K562 (cell line): Measurements from ENCODE around the gene ELF3. TPM values are rescaled to one million over a fixed set of nuclear protein-coding genes. Genes with fewer than 3 reads are reported as not detected.

Experiments used
- ARNT ChIP-seq, 2 experiments: fragments of 450-650 bp; IDR thresholded peaks; 2 replicates each; pipeline ENCODE4 v1.6.1; 2016; ENCODE audit warnings: mild to moderate bottlenecking in 1 of 2
- ATF1 ChIP-seq, 2 experiments: fragments of 450-650 bp in 1 of 2; IDR thresholded peaks; 2 replicates each; pipeline ENCODE4 v1.6.1; 2016; ENCODE audit warnings: missing compliant biosample characterization in 1 of 2, missing genetic modification characterization in 1 of 2
- BCLAF1 ChIP-seq, 2 experiments: fragments of 450-650 bp in 1 of 2; IDR thresholded peaks; 2 replicates each; pipeline ENCODE4 v1.6.1; 2011 to 2017; ENCODE audit warnings: low read depth in 2 of 2, antibody characterized with exemption in 1 of 2, borderline replicate concordance in 1 of 2, low read length in 1 of 2, mild to moderate bottlenecking in 1 of 2, mixed read lengths in 1 of 2; ENCODE audit not compliant: control insufficient read depth in 1 of 2
- MAFG ChIP-seq: fragments of 450-650 bp; conservative IDR thresholded peaks from 2 replicates; pipeline ENCODE4 v1.6.1; 2016; ENCODE audit warnings: missing genetic modification characterization, missing compliant biosample characterization
- MBD2 ChIP-seq: sonication (generic); IDR thresholded peaks from 2 replicates; pipeline ENCODE4 v1.6.1; 2016; ENCODE audit warnings: low read depth, borderline replicate concordance
- NFE2 ChIP-seq: IDR thresholded peaks from 2 replicates; pipeline ENCODE4 v1.6.1; 2014; ENCODE audit warnings: antibody characterized with exemption, low read depth
- RBM34 ChIP-seq: fragments of 200-400 bp; formaldehyde crosslinking; IDR thresholded peaks from 2 replicates; pipeline ENCODE4 v1.6.1; 2018; ENCODE audit warnings: low read length, borderline replicate concordance; ENCODE audit not compliant: insufficient read depth
- XRCC4 ChIP-seq: IDR thresholded peaks from one replicate; pipeline ENCODE4 v1.6.1; 2011; ENCODE audit not compliant: insufficient read depth, insufficient read length; ENCODE audit errors: extremely low read depth
- ZFP91 ChIP-seq: sonication (generic); formaldehyde crosslinking; IDR thresholded peaks from 2 replicates; pipeline ENCODE4 v1.8.0; 2022; ENCODE audit warnings: mild to moderate bottlenecking, missing genetic modification reagents
- polyA plus RNA-seq, 8 experiments: library from polyadenylated mRNA; depleted of rRNA in 4 of 8; stranded (reverse) in 5 of 8; unstranded in 3 of 8; fragments of >200 nt; fragmentation: Nextera tagmentation in 2 of 8; fragmentation: Illumina TruSeq in 1 of 8; extraction: Ambion mirVana in 2 of 8; extraction: Trizol in 1 of 8; gene quantifications; 2 replicates each; pipeline versions ENCODE4 v1.2.1 to v1.2.3, GENCODE V29; 2011 to 2014; ENCODE audit warnings: inconsistent platforms in 1 of 8, missing spikeins in 1 of 8
- total RNA-seq, 7 experiments: library from RNA; depleted of rRNA in 6 of 7; stranded (reverse); fragments of >200 nt in 6 of 7; fragmentation: Illumina TruSeq in 2 of 7; extraction: Trizol in 2 of 7; gene quantifications; 2 replicates each; pipeline versions ENCODE4 v1.2.1 to v1.2.3, GENCODE V29; 2011 to 2021; ENCODE audit warnings: low replicate concordance in 1 of 7
- TF ChIP-seq, protein P1 (sequence below), 2 experiments: fragments of 450-650 bp; IDR thresholded peaks; 2 replicates each; pipeline ENCODE4 v1.6.1; 2016; ENCODE audit warnings: mild to moderate bottlenecking in 2 of 2, borderline replicate concordance in 1 of 2, low read depth in 1 of 2, moderate library complexity in 1 of 2
- TF ChIP-seq, protein P2 (sequence below): fragments of 250-450 bp; sonication (Bioruptor Pico); IDR thresholded peaks from 2 replicates; pipeline ENCODE4 v1.9.0; 2021; ENCODE audit warnings: mild to moderate bottlenecking, inconsistent platforms

The ELF3 gene
- total and polyA plus RNA-seq, 9 of the 15 experiments (the other 6 are each of a cell fraction or from before 2014, with no cell fraction given): 0.03 to 1.2 (median 0.07) TPM; not detected in 4

- TF ChIP-seq BCLAF1 (IDR thresholded peaks at IDR 0.05; ENCODE audit: borderline replicate concordance in 1 of 2, control insufficient read depth in 1 of 2, low read depth in 2 of 2, low read length in 1 of 2) (no peak), MBD2 (no peak), NFE2 (peak; percentile 68), ZFP91 (CRISPR knock-in tag) (no peak), MAFG (tag) (peak; percentile 73), ARNT (IDR thresholded peaks at IDR 0.05) (no peak), XRCC4 (no peak), ATF1 (CRISPR knock-in tag; IDR thresholded peaks at IDR 0.05) (no peak), ATF1 (tag; IDR thresholded peaks at IDR 0.05) (0 out of 2 replicates have a peak, but pooled peaks have one; percentile 19), RBM34 (no peak)
- TF ChIP-seq, protein P1, sequence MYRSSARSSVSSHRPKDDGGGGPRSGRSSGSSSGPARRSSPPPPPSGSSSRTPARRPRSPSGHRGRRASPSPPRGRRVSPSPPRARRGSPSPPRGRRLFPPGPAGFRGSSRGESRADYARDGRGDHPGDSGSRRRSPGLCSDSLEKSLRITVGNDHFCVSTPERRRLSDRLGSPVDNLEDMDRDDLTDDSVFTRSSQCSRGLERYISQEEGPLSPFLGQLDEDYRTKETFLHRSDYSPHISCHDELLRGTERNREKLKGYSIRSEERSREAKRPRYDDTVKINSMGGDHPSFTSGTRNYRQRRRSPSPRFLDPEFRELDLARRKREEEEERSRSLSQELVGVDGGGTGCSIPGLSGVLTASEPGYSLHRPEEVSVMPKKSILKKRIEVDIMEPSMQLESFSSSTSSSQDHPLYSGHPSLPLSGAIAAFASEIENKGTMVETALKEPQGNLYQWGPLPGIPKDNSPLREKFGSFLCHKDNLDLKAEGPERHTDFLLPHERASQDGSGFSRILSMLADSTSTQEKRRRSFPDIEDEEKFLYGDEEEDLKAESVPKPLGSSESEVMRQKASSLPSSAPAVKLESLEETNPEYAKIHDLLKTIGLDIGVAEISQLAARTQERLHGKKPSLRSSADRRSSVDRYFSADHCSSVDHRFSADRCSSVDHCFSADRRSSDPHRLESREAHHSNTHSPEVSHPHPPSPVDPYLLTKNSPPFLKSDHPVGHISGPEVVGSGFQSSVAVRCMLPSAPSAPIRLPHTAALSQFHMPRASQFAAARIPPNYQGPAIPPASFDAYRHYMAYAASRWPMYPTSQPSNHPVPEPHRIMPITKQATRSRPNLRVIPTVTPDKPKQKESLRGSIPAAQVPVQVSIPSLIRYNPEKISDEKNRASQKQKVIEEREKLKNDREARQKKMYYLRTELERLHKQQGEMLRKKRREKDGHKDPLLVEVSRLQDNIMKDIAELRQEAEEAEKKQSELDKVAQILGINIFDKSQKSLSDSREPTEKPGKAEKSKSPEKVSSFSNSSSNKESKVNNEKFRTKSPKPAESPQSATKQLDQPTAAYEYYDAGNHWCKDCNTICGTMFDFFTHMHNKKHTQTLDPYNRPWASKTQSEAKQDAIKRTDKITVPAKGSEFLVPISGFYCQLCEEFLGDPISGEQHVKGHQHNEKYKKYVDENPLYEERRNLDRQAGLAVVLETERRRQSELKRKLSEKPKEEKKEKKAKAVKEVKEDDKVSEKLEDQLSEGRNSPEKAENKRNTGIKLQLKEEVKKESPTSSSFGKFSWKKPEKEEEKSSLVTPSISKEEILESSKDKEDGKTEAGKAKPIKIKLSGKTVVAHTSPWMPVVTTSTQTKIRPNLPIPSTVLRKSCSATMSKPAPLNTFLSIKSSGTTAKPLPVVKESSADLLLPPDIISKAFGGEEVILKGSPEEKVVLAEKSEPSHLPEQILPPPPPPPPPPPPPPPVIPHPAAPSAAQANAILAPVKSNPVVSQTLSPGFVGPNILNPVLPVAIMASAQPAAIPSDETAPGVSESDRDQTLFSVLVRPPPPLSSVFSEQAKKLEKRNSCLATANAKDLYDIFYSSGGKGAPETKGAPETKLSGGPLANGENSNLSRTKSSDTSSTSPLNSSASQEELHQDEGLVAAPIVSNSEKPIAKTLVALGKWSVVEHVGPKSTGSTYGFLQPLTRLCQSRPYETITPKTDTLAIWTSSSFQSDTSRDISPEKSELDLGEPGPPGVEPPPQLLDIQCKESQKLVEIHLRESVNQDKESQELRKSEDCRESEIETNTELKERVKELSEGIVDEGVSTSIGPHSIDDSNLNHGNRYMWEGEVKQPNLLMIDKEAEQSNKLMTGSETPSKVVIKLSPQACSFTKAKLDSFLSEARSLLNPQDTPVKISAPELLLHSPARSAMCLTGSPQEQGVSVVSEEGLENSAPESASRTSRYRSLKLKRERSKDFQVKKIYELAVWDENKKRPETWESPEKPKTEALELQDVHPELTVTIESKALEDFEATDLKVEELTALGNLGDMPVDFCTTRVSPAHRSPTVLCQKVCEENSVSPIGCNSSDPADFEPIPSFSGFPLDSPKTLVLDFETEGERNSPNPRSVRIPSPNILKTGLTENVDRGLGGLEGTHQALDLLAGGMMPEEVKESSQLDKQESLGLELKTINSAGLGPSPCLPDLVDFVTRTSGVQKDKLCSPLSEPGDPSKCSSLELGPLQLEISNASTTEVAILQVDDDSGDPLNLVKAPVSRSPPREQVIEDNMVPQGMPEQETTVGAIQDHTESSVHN (IDR thresholded peaks at IDR 0.05; ENCODE audit: borderline replicate concordance in 1 of 2, low read depth in 1 of 2): no peak
- TF ChIP-seq, protein P2, sequence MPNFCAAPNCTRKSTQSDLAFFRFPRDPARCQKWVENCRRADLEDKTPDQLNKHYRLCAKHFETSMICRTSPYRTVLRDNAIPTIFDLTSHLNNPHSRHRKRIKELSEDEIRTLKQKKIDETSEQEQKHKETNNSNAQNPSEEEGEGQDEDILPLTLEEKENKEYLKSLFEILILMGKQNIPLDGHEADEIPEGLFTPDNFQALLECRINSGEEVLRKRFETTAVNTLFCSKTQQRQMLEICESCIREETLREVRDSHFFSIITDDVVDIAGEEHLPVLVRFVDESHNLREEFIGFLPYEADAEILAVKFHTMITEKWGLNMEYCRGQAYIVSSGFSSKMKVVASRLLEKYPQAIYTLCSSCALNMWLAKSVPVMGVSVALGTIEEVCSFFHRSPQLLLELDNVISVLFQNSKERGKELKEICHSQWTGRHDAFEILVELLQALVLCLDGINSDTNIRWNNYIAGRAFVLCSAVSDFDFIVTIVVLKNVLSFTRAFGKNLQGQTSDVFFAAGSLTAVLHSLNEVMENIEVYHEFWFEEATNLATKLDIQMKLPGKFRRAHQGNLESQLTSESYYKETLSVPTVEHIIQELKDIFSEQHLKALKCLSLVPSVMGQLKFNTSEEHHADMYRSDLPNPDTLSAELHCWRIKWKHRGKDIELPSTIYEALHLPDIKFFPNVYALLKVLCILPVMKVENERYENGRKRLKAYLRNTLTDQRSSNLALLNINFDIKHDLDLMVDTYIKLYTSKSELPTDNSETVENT (CRISPR knock-in tag): no peak
Observed at GRCh38 chr1:202063093-202063492, 52.7 kb downstream of the ELF3 start (continued).
